Measurements from ENCODE around the gene SLC22A5. TPM values are rescaled to one million over a fixed set of nuclear protein-coding genes. Genes with fewer than 3 reads are reported as not detected.

The SLC22A5 gene
- total and polyA plus RNA-seq, 9 of the 15 experiments (the other 6 are each of a cell fraction or from before 2014, with no cell fraction given), result 3.0 to 16.6 (median 8.3) TPM

DNA sequence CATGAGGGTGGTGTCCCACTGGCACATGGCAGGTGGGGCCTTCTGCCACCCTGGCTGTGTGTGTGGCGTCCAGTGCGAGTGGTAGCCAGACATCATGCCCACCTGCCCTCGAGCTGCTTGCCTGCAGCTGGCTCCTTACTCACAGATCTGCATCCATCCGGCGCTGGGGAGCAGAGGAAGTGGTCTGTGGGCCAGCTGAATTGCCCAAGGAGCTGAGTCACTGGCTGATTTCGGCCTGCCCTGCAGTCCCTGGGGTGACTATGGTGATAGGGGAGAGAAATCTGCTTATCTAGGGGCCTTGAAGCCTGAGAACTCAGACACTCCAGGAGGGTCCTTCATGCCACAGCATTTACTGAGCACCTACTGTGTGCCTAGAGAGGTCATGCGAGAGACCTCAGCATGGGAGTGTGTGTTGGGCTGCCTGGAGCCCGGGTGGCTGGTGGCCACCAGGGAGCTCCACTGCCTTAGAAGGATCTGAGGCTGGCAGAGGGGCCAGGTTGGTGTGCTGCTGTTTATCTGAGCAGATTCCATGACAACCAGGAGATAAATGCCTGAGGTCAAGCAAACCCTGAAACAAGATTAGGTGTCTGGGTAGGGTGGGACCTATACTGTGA lies 57.1 kb downstream of the SLC22A5 start (continued):
- TF ChIP-seq MTF1 (CRISPR knock-in tag; IDR thresholded peaks at IDR 0.05; ENCODE audit: borderline replicate concordance) (no peak), BRD9 (IDR thresholded peaks at IDR 0.05; ENCODE audit: low read depth, partially characterized antibody) (no peak), ETV1 (tag; conservative IDR thresholded peaks at IDR 0.05; ENCODE audit: low read depth) (peak; percentile 98), ASH1L (IDR thresholded peaks at IDR 0.05; ENCODE audit: borderline replicate concordance, low read depth, partially characterized antibody) (no peak), STAT5B (CRISPR knock-in tag; IDR thresholded peaks at IDR 0.05) (no peak), NCOA6 (IDR thresholded peaks at IDR 0.05) (no peak), HDAC2 (IDR thresholded peaks at IDR 0.05) (peak; percentile 92), ZNF507 (tag; conservative IDR thresholded peaks at IDR 0.05) (no peak), ZNF197 (CRISPR knock-in tag; IDR thresholded peaks at IDR 0.05; ENCODE audit: low read depth) (no peak), CTBP1 (IDR thresholded peaks at IDR 0.05; ENCODE audit: borderline replicate concordance) (peak; percentile 92), MCM3 (IDR thresholded peaks at IDR 0.05) (no peak), SMAD1 (IDR thresholded peaks at IDR 0.05; ENCODE audit: low read depth, low read length, partially characterized antibody) (peak; percentile 75), NBN (IDR thresholded peaks at IDR 0.05; ENCODE audit: low read depth) (peak; percentile 87; the same call in 1 of the 2 replicates), NFIC (IDR thresholded peaks at IDR 0.05) (peak; percentile 79), JUND (IDR thresholded peaks at IDR 0.05; ENCODE audit: borderline replicate concordance, low read depth, low read length) (peak; percentile 92), JUND (tag; IDR thresholded peaks at IDR 0.05; ENCODE audit: borderline replicate concordance, low read depth, low read length) (peak; percentile 96; the same call in 2 of the 3 replicates)
- TF ChIP-seq, protein P1, sequence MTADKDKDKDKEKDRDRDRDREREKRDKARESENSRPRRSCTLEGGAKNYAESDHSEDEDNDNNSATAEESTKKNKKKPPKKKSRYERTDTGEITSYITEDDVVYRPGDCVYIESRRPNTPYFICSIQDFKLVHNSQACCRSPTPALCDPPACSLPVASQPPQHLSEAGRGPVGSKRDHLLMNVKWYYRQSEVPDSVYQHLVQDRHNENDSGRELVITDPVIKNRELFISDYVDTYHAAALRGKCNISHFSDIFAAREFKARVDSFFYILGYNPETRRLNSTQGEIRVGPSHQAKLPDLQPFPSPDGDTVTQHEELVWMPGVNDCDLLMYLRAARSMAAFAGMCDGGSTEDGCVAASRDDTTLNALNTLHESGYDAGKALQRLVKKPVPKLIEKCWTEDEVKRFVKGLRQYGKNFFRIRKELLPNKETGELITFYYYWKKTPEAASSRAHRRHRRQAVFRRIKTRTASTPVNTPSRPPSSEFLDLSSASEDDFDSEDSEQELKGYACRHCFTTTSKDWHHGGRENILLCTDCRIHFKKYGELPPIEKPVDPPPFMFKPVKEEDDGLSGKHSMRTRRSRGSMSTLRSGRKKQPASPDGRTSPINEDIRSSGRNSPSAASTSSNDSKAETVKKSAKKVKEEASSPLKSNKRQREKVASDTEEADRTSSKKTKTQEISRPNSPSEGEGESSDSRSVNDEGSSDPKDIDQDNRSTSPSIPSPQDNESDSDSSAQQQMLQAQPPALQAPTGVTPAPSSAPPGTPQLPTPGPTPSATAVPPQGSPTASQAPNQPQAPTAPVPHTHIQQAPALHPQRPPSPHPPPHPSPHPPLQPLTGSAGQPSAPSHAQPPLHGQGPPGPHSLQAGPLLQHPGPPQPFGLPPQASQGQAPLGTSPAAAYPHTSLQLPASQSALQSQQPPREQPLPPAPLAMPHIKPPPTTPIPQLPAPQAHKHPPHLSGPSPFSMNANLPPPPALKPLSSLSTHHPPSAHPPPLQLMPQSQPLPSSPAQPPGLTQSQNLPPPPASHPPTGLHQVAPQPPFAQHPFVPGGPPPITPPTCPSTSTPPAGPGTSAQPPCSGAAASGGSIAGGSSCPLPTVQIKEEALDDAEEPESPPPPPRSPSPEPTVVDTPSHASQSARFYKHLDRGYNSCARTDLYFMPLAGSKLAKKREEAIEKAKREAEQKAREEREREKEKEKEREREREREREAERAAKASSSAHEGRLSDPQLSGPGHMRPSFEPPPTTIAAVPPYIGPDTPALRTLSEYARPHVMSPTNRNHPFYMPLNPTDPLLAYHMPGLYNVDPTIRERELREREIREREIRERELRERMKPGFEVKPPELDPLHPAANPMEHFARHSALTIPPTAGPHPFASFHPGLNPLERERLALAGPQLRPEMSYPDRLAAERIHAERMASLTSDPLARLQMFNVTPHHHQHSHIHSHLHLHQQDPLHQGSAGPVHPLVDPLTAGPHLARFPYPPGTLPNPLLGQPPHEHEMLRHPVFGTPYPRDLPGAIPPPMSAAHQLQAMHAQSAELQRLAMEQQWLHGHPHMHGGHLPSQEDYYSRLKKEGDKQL (CRISPR knock-in tag; IDR thresholded peaks at IDR 0.05; ENCODE audit: borderline replicate concordance), result no peak
- TF ChIP-seq, protein P2, sequence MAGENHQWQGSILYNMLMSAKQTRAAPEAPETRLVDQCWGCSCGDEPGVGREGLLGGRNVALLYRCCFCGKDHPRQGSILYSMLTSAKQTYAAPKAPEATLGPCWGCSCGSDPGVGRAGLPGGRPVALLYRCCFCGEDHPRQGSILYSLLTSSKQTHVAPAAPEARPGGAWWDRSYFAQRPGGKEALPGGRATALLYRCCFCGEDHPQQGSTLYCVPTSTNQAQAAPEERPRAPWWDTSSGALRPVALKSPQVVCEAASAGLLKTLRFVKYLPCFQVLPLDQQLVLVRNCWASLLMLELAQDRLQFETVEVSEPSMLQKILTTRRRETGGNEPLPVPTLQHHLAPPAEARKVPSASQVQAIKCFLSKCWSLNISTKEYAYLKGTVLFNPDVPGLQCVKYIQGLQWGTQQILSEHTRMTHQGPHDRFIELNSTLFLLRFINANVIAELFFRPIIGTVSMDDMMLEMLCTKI (IDR thresholded peaks at IDR 0.05; ENCODE audit: partially characterized antibody), result no peak
- TF ChIP-seq, protein P3, sequence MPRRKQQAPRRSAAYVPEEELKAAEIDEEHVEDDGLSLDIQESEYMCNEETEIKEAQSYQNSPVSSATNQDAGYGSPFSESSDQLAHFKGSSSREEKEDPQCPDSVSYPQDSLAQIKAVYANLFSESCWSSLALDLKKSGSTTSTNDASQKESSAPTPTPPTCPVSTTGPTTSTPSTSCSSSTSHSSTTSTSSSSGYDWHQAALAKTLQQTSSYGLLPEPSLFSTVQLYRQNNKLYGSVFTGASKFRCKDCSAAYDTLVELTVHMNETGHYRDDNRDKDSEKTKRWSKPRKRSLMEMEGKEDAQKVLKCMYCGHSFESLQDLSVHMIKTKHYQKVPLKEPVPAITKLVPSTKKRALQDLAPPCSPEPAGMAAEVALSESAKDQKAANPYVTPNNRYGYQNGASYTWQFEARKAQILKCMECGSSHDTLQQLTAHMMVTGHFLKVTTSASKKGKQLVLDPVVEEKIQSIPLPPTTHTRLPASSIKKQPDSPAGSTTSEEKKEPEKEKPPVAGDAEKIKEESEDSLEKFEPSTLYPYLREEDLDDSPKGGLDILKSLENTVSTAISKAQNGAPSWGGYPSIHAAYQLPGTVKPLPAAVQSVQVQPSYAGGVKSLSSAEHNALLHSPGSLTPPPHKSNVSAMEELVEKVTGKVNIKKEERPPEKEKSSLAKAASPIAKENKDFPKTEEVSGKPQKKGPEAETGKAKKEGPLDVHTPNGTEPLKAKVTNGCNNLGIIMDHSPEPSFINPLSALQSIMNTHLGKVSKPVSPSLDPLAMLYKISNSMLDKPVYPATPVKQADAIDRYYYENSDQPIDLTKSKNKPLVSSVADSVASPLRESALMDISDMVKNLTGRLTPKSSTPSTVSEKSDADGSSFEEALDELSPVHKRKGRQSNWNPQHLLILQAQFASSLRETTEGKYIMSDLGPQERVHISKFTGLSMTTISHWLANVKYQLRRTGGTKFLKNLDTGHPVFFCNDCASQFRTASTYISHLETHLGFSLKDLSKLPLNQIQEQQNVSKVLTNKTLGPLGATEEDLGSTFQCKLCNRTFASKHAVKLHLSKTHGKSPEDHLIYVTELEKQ (CRISPR knock-in tag; IDR thresholded peaks at IDR 0.05), result no peak; the same call in 1 of the 2 replicates
